IPS-18a (cell line): ENCODE data around the gene CHD9.
"Not testable (repeated sequence)": the region's sequence is repeated elsewhere in the genome, so short reads cannot be mapped to it uniquely, and the experiment has no call there.

ENCODE experiments used
- H3K27ac ChIP-seq: one replicate; pipeline ENCODE4 v1.5.1; 2013; ENCODE audit warnings: low read length
- H3K27me3 ChIP-seq: one replicate; pipeline ENCODE4 v1.6.1; 2013; ENCODE audit warnings: mild to moderate bottlenecking, low read length; ENCODE audit not compliant: control insufficient read depth, insufficient read depth
- H3K36me3 ChIP-seq: one replicate; pipeline ENCODE4 v1.6.1; 2013; ENCODE audit warnings: low read depth, low read length; ENCODE audit not compliant: control insufficient read depth
- H3K4me1 ChIP-seq: one replicate; pipeline ENCODE4 v1.6.1; 2013; ENCODE audit warnings: low read depth, low read length; ENCODE audit not compliant: control insufficient read depth
- H3K4me3 ChIP-seq: one replicate; pipeline ENCODE4 v1.5.1; 2013; ENCODE audit warnings: low read length
- H3K9ac ChIP-seq: one replicate; pipeline ENCODE4 v1.6.1; 2013; ENCODE audit warnings: mild to moderate bottlenecking, low read length, moderate library complexity
- H3K9me3 ChIP-seq: one replicate; pipeline ENCODE4 v1.6.1; 2013; ENCODE audit warnings: low read depth, low read length; ENCODE audit not compliant: control insufficient read depth

CHD9 gene

GRCh38 chr16:53330991-53331390, 276.2 kb downstream of the CHD9 start:
- not testable (repeated sequence) for H3K4me1 ChIP-seq, H3K27ac ChIP-seq, H3K9ac ChIP-seq, H3K9me3 ChIP-seq, H3K36me3 ChIP-seq, H3K4me3 ChIP-seq, H3K27me3 ChIP-seq

DNA sequence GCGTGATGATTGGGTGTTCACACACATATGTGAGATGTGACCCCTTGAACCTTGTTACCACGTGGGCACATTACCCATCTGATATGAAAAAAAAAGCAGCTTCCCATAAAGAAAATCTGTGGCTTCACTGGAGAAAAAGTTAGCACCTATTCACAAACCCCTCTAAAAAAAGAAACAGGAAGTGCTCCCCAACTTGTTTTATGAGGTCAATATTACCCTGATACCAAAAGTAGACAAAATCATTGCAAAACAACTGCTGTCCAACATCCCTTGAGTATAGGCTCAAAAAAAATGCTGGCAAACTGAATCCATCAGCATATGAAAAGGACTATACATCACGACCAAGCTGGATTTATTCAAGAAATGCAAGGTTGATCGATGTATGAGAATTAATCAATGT, 279.8 kb downstream of the CHD9 start:
- Histone ChIP-seq H3K36me3 (no peaks in the 10 kb centered on the region), H3K9me3 (no peaks in the 10 kb centered on the region), H3K4me3 (no peak overlapping the region), H3K27ac (no peak overlapping the region), H3K27me3 (no peaks in the 10 kb centered on the region), H3K9ac (no peak overlapping the region), H3K4me1 (no peaks in the 10 kb centered on the region)

DNA sequence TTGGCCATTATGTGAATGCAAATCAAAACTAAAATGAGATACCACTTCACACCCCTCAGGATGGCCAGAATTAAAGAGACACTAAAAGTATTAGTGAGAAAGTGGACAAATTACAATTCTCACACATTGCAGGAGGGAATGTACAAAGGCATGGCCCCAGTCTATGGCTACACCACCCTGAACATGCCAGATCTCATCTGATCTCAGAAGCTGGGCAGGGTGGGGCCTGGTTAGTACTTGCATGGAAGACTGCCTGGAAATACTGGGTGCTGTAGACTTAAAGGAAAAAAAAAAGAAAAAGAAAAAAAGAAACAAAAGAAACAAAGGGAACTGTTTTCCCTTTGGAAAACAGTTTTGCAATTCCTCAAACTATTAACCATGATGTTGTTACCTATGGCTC, 282.5 kb downstream of the CHD9 start:
- Histone ChIP-seq H3K27me3 (no peaks in the 10 kb centered on the region), H3K9ac (no peak overlapping the region), H3K27ac (no peak overlapping the region), H3K4me1 (no peaks in the 10 kb centered on the region), H3K4me3 (no peak overlapping the region), H3K9me3 (no peaks in the 10 kb centered on the region), H3K36me3 (no peaks in the 10 kb centered on the region)

DNA sequence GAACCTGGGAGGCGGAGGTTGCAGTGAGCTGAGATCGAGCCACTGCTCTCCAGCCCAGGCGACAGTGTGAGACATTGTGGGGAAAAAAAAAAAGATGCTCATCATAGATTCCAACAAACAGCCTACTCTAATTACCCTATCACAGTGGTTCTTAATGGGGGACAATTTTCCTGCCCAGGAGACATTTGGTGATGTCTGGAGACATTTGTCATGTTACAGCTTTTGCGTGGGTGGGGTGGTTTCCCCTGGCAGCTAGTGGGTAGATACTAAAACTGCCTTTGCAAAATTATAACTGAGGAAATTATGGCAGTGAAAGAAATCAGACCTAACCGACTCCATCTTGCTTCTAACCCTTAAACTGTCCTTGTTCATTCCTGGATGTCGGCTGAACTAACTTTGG, 287.0 kb downstream of the CHD9 start:
- no peak overlapping the region for H3K9ac ChIP-seq
- H3K4me3 ChIP-seq = no peak overlapping the region
- no peaks in the 10 kb centered on the region for H3K27me3 ChIP-seq
- no peaks in the 10 kb centered on the region for H3K9me3 ChIP-seq
- no peak overlapping the region for H3K27ac ChIP-seq
- H3K4me1 ChIP-seq = no peaks in the 10 kb centered on the region
- no peaks in the 10 kb centered on the region for H3K36me3 ChIP-seq

- Histone ChIP-seq H3K9me3 (peaks cover 5% of the 10 kb centered on the region), H3K27ac (no peak overlapping the region), H3K36me3 (no peaks in the 10 kb centered on the region), H3K9ac (no peak overlapping the region), H3K4me3 (no peak overlapping the region), H3K4me1 (no peaks in the 10 kb centered on the region), H3K27me3 (no peaks in the 10 kb centered on the region)
Observed at GRCh38 chr16:53355064-53355463, 300.3 kb downstream of the CHD9 start.

DNA sequence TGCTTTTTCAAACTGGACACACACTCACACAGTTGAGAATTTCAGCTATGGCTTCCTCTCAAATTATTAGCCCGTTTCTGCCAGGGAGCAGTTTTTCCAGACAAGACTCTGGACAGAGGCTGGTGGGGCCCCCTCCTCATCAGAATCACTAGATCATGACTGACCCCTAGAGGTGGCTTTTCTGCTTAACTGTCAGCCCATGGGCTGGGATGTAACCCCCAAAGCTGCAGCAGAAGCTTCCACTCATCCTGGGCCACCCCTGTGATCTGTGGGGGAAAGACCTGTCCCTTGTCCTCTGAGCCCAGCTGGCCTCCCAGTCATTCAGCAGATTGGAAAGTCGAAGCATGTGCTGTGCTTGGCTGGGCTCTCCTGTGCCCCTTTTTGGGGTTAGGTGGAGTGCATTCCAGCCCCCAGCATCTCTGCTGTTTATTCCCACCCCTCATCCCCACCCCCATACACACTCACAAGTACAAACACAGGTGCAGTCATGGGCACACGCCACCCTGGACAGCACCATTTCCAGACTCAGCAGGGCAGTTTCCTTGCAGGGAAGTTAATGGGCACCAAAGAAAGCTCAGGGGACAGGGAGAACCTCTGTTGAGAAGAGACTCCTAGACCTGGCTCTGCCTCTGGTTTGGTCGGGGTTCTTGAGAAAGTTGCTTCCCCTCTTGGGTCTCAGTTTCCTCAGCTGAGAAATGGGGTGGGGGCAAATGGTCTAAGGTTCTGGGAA, 301.9 kb downstream of the CHD9 start:
- Histone ChIP-seq H3K9me3 (no peaks in the 10 kb centered on the region), H3K9ac (no peak overlapping the region), H3K27ac (no peak overlapping the region), H3K4me1 (no peaks in the 10 kb centered on the region), H3K36me3 (no peaks in the 10 kb centered on the region), H3K4me3 (no peak overlapping the region), H3K27me3 (no peaks in the 10 kb centered on the region)

DNA sequence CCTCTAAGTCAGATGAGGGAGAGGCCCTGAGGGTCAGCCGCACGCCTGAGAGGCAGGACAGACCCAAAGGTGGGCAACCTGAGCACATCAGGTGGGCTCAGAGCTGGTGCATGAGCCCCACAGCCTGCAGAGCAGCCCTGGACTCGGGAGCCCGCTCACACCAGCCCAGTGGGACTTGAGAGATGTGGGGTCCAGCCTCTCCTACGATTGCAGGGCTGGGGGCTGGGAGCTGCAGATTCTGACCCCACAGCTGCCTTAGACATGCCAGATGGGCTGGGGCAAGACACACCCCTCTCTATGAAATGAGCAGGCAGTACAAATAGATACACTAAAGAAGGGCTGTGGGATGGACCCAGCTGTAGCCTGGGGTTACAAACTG, 302.4 kb downstream of the CHD9 start:
- no peak overlapping the region for H3K27ac ChIP-seq
- no peaks in the 10 kb centered on the region for H3K4me1 ChIP-seq
- H3K36me3 ChIP-seq = no peaks in the 10 kb centered on the region
- no peaks in the 10 kb centered on the region for H3K27me3 ChIP-seq
- no peak overlapping the region for H3K9ac ChIP-seq
- no peak overlapping the region for H3K4me3 ChIP-seq
- H3K9me3 ChIP-seq = no peaks in the 10 kb centered on the region

- Histone ChIP-seq H3K27ac (no peak overlapping the region), H3K9me3 (no peaks in the 10 kb centered on the region), H3K4me1 (no peaks in the 10 kb centered on the region), H3K4me3 (no peak overlapping the region), H3K36me3 (no peaks in the 10 kb centered on the region), H3K9ac (no peak overlapping the region), H3K27me3 (no peaks in the 10 kb centered on the region)
Observed at GRCh38 chr16:53357955-53358354, 303.2 kb downstream of the CHD9 start.

DNA sequence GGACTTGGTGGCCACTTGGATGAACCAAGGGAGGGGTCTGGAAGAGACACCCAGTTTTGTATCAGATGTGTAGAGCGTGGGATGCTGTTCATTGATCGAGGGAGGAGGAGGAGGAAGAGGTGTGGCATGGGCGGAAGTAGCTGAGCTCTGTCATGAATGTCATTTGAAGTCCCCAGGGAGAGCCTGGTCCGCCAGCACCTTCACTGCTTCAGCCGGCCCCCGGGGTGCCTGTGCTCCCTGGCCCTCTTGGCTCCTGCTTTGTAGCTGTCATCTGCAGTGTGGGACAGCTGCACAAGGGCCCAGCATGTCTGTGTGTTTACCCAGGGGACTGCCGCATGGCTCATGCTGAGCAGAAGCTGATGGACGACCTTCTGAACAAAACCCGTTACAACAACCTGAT, 304.1 kb downstream of the CHD9 start:
- no peaks in the 10 kb centered on the region for H3K27me3 ChIP-seq
- no peak overlapping the region for H3K9ac ChIP-seq
- H3K9me3 ChIP-seq = no peaks in the 10 kb centered on the region
- H3K27ac ChIP-seq = no peak overlapping the region
- no peak overlapping the region for H3K4me3 ChIP-seq
- H3K36me3 ChIP-seq = no peaks in the 10 kb centered on the region
- H3K4me1 ChIP-seq = no peaks in the 10 kb centered on the region

DNA sequence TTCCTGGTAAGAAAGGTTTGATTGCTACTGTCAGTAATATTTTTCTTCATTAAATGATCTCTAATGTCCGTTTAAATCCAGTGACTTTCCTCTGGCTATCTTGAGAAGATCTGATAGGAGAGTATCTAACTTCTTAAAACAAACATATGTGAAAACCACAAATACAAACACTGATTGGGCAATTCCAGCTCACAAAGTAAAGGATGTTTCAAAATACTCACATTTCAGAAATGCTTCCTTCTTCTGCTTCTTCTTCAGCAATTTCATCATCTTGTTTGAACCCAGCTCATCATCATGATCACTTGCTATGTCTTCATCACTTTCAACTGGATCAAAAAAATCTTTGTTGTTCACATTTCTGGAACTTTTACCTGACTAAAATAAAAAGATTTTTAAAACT, 315.1 kb downstream of the CHD9 start:
- Histone ChIP-seq H3K9ac (no peak overlapping the region), H3K36me3 (no peaks in the 10 kb centered on the region), H3K4me3 (no peak overlapping the region), H3K9me3 (no peaks in the 10 kb centered on the region), H3K4me1 (no peaks in the 10 kb centered on the region), H3K27ac (no peak overlapping the region), H3K27me3 (no peaks in the 10 kb centered on the region)

DNA sequence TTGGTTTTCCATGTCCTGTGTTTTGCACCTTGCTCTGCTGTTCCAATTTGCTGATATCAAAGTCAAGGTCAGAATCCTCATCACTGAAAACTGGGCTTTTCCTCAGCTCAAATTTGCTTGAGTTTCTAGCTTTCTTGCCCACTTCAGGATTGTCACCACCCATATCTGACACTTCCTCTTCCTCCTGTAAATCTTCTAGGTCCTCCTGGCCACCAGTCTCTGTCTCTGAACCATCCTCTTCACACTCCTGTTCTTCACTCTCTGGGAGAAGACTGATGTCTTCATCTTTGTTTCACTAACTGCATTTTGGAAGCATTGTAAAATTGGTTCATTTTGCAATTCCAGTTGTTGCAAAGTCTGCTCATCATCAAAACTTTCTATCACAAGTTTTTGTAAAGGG, 316.0 kb downstream of the CHD9 start:
- no peaks in the 10 kb centered on the region for H3K27me3 ChIP-seq
- no peak overlapping the region for H3K4me3 ChIP-seq
- H3K36me3 ChIP-seq = no peaks in the 10 kb centered on the region
- no peaks in the 10 kb centered on the region for H3K4me1 ChIP-seq
- no peak overlapping the region for H3K9ac ChIP-seq
- no peak overlapping the region for H3K27ac ChIP-seq
- H3K9me3 ChIP-seq = no peaks in the 10 kb centered on the region

DNA sequence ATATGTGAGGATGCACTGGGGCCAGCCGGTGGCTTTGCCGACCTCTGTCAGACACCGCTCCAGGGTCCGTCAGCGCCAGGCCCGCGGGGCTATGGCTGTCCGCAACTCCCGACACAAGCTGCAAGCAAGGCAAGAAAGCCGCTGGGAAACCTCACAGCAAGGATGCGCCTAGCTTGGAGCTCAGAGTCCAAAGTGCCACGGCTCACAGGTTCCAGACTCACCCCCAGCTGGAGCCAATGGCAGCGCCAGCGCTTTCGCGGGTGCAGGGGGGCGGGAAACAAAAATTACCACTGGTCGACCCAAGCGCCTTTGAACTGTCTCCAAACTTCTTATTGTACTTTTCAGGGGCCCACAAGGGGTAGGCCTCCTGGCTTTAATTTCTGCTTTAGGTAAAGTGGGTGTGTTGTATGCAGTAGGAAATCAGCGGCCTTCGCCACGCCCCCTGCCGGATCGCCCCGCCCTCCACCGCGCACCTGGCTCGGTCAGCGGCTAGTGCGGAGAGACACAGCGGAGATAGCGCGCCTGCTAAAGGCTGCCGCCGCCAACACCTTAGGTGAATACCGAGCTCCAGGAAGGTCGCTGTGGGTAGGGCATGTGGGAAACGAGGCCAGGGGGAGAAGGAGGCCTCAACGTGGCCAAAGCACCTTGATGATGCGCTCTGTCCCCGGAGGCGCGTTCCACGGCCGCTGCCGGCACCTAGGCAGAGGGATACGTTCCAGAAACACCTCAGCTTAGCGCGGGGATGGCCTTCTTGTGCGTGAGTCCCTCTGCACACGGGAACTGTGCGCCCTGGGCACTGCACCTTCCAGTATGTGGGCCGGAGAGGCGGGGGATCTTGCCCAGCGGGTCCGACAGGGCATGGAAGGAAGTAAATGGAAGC, 318.4 kb downstream of the CHD9 start:
- H3K36me3 ChIP-seq = no peaks in the 10 kb centered on the region
- H3K4me1 ChIP-seq = no peaks in the 10 kb centered on the region
- H3K9ac ChIP-seq = no peak overlapping the region
- H3K27me3 ChIP-seq = no peaks in the 10 kb centered on the region
- no peaks in the 10 kb centered on the region for H3K9me3 ChIP-seq
- no peak overlapping the region for H3K4me3 ChIP-seq
- no peak overlapping the region for H3K27ac ChIP-seq
